DMS 273 (cell line): ENCODE results near the gene CRABP1.
"Not testable (repeated sequence)": the region's sequence is repeated elsewhere in the genome, so short reads cannot be mapped to it uniquely, and the experiment has no call there.

Experiments
- DNase-seq: peaks from one replicate; lab custom pipeline; 2025; ENCODE audit not compliant: unreplicated experiment; lab: John Stamatoyannopoulos, UW

Gene CRABP1

DNA sequence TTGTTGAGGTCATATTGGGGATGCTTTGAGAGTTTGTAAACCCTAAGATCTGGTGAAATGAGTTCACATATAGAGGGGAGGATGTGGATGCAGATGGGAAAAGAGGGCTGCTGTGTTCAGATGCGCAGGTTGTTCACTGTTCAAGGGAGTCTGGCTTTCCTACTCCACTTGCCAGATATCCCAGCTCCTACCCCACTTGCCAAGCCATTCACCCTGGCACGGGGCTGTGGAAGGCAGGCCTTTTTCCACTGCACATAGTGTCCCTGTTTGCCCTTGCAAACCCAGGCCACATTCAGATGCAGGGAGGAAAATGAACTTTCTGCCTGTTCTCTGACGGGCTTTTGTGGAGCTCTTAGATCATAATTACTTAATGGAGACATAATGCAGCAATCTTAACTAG, 29.0 kb downstream of the CRABP1 start:
- DNase-seq: no peak

DNA sequence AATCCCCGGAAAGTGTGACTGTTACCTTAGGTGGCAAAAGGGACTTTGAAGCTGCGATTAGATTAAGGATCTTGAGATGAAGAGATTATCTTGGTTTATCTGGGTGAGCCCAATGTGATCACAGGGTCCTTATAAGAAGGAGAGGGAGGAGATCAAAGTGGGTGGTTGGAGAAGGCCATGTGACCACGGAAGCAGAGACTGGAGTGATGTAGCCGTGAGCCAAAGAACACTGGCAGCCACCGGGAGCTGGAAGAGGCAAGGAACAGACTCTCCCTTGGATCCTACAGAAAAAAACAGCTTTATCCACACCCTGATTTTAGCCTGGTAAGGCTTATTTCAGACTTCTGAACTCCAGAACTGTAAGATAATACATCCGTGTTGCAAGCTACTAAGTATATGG, 29.9 kb downstream of the CRABP1 start:
- DNase-seq: no peak

DNA sequence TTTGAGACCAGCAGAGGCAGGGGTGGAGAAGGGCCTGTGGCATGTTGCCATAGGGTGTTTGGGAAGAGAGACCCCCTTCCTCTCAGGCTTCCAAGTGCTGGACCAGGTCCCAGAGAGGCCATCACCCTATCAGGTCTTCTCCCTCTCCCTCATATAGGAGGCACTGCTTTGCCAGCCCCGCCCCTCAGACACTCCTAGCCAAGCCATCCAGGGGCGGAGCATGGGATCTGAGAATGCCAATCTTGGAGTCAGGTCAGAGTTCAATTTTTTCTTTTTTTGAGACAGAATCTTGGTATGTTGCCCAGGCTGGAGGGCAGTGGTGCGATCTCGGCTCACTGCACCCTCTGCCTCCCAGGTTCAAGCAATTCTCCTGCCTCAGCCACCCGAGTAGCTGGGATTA, 32.7 kb downstream of the CRABP1 start:
- DNase-seq: no peak

DNA sequence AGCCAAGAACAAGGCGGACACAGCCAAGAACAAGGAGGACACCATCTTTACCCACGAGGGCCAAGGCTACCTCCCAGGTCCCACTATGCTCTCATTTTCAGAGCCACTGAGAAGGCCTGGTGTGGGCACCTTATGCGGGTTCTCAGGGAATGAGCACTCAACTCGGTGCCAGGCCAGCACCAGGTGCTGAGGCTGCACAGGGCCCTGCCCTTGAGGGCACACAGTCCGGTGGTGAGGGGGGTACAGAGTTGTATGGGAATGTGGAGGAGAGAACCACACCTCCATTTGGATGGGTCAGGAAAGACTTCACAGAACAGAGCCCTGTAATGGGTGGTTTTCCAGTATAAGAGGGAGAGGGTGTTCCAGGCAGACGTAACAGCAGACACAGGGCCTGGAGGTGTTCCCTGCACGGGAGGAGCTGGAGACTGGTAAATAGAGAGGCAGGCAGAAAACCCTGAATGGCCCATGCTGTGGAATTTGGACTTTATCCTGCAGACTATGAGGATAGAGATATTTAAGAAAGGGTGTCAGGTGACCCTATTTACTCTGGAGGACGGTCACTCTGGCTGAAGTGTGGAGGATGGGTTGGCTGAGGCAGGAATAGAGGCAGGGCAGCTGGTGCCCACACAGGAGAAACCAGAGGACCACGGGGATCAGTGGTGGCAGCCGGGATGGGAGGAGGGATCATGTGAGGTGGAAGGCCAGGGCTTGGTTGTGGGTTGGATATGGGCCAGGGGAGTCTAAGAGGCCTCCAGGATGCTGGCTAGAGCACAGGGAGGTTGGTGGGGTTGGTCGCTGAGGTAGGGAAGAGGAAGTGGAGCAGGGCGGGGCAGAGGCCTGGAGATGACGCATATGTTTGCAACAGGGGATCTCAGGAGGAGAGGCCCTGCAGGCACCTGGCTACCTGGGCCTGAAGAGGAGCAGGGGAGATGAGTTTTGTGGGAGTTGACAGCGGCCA, 34.6 kb downstream of the CRABP1 start:
- DNase-seq: no peak

- not testable (repeated sequence) for DNase-seq
These were observed 40.0 kb downstream of the CRABP1 start for GRCh38 chr15:78380143-78380542.

- no peak for DNase-seq
These were observed 42.1 kb downstream of the CRABP1 start for GRCh38 chr15:78382114-78382880.

DNA sequence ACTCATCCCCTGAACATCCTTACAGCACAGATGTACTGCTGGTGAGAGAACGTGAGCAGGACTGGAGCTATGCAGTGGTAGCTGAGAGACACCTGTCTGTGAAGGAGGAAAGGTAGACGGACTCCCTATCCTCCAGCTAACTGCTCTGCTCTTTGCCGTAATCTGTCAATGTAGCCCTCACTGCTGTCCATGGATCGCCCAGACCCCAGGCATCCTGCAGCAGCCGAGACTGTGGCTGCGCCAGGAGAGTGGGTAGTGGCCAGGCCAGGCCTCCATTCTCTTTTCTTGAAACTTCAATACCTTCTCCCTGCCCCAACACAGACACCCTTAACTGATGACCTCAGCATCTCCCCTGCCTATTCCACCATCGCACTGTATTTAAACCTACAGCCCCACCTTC, 44.5 kb downstream of the CRABP1 start:
- DNase-seq: no peak

DNA sequence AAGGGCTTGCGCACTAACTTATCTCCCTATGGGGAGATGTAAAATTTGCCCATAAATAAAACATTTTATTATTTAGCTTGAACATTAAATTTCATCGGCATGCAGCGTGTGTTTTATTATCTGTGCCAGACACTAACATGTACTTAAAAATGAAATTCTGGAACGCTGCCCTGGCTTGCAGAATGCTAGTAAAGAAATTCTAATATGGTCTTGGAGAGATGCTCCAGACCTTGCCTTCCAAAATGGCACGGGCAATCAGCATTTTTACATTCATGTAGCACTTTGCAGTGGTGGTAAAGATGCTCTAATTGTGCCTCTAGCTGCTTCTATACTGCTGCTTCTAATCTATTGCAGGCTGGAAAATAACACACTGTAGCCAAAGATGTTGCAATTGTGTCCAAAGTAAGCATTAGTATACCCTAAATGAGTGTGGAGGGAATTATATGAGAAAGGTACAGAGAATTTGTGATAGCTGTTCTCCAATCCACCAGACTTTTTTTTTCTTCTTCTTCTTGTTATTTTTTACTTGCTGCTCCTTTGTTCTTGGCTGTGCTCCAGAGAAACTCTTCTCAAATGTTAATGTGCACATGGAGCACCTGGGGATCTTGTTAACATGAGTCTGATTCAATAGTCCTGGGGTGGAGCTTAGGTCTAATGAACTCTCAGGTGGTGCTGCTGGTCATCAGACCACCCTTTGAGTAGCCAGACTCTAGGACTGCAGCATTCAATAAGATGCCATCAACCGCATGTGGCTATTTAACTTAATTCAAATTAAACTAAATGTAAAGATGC, 47.3 kb downstream of the CRABP1 start:
- no peak for DNase-seq

- DNase-seq: no peak
These were observed 48.7 kb downstream of the CRABP1 start for GRCh38 chr15:78388865-78389264.

DNA sequence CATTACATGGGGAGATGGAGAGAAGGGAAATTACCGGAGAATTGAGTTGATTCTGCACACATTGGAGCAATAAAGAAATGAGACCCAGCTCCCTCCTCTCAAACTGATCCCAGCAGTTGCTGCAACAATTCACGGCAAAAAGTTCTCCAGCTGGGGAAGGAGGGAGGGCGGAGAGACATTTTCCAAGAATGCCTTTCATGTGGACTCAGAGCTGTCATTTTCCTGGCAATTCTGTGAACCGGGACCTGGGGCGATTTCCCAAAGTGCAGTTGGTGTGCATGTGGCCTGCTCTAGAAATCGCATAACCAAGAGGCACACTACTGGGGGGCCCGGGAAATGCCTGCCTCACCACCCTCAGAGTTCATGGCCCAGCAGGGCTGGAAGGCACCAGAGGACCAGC, 49.2 kb downstream of the CRABP1 start:
- no peak for DNase-seq

DNA sequence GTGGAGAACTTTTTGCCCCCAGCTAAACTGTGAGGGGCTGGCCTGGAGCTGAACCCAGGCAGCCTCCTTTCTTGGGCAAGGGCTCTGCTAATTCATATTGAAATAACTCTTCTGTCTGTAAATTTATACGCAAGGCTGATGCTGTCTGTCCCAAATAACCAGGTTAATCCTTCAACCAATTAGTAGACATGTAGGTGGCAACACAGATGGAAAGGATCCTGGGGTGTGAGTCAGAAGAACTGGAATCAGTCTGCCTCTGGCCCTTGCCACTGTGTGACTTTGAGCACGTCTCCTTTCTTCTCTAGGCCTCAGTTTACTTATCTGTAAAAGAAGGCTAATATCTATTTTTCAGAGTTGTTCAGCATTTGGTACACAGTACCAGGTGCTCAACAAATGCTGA, 49.6 kb downstream of the CRABP1 start:
- no peak for DNase-seq

DNA sequence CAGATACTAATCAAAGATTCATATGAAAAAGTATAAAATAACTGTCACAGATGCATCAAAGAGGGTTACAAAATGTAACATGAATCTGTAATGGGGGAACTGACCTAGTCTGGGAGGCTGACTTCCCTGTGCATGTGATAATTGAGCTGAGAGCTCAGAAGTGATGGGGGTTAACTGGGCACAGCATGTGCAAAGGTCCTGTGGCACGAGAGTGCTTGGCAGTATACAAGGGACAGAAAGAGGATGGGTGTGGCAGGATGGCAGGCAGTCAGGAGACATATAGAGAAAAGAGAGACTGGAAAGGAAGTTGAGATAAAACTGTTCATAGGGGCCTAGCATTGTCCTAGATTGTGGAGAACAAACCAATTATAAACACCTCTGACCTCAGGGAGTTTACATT, 50.1 kb downstream of the CRABP1 start:
- DNase-seq: no peak

- DNase-seq: no peak
These were observed 50.7 kb downstream of the CRABP1 start for GRCh38 chr15:78390826-78391225.

DNA sequence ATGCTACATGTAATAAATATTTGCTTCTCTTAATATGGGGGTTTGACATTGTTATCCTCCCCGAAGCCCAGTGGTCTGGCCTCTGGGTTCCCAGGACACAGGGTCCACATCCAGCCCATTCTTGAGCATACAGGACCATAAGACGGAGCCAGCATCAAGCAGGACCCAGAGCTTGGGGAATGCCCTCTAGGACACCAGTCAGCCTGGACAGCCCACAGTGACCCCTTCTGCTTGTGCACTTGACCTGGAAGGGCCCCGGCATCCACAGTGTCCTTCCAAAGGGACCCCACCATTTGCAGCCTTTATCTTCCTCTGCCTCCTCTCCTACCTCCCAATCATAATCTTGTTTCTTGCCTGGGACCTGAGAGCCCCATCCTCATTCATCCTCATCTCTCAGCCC, 51.6 kb downstream of the CRABP1 start:
- no peak for DNase-seq

GRCh38 chr15:78392430-78392829, 52.3 kb downstream of the CRABP1 start:
- DNase-seq: peak; percentile 5

- no peak for DNase-seq
These were observed 53.0 kb downstream of the CRABP1 start for GRCh38 chr15:78393137-78393536.

DNA sequence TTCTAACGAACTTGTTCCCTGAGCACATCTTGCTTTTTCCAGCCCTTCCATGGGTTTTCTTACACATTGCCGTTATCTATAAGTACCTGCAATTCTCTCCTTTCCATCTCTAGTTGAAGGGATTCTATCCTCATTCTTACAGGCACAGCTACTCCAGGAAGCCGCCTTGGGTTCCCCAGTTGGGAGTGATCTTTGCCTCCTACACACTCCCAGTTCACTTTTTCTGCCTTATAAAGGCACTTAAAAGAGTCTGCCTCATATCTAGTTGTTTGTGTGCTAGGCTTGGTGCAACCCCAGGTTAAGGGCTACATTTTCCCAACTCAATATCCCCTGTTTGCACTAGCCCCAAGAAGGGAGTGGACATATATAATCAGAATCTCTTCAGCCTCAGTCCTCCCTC, 53.9 kb downstream of the CRABP1 start:
- DNase-seq: no peak

GRCh38 chr15:78394981-78395616, 54.9 kb downstream of the CRABP1 start:
- no peak for DNase-seq

- no peak for DNase-seq
These were observed 56.1 kb downstream of the CRABP1 start for GRCh38 chr15:78396186-78396814.

- peak; percentile 8 for DNase-seq
These were observed 56.8 kb downstream of the CRABP1 start for GRCh38 chr15:78396976-78397375.
